OCI-LY1 (cell line): Measurements from ENCODE around the gene FAM184A.

Experiments used
- H2AFZ ChIP-seq: fragments of 200-600 bp; sonication (generic), shearing (Covaris generic); 2 replicates; pipeline ENCODE4 v1.6.0; 2014; ENCODE audit warnings: antibody characterized with exemption, mild to moderate bottlenecking, low read length
- H3F3A ChIP-seq: fragments of 200-600 bp; sonication (generic), shearing (Covaris generic); 2 replicates; pipeline ENCODE4 v1.6.0; 2014; ENCODE audit warnings: mild to moderate bottlenecking, antibody characterized with exemption, low read length, moderate library complexity; ENCODE audit not compliant: insufficient read depth
- H3K27ac ChIP-seq: fragments of 200-600 bp; sonication (generic); 2 replicates; pipeline ENCODE4 v1.5.1; 2014; ENCODE audit warnings: low read length, mixed run types, mild to moderate bottlenecking, low read depth; ENCODE audit not compliant: poor library complexity, severe bottlenecking
- H3K27me3 ChIP-seq: fragments of 200-600 bp; sonication (generic); 2 replicates; pipeline ENCODE4 v1.6.0; 2014; ENCODE audit warnings: antibody characterized with exemption, mild to moderate bottlenecking, low read length, moderate library complexity; ENCODE audit not compliant: insufficient read depth
- H3K36me3 ChIP-seq: fragments of 200-600 bp; sonication (generic); 2 replicates; pipeline ENCODE4 v1.6.1; 2014; ENCODE audit warnings: mild to moderate bottlenecking, antibody characterized with exemption, low read length, moderate library complexity, mixed read lengths; ENCODE audit not compliant: insufficient read depth
- H3K4me1 ChIP-seq: fragments of 200-600 bp; sonication (generic); 2 replicates; pipeline ENCODE4 v1.5.1; 2014; ENCODE audit warnings: mild to moderate bottlenecking, low read length, moderate library complexity; ENCODE audit not compliant: insufficient read depth, severe bottlenecking
- H3K4me2 ChIP-seq: fragments of 200-600 bp; sonication (generic), shearing (Covaris generic); 2 replicates; pipeline ENCODE4 v1.6.1; 2014; ENCODE audit warnings: low read length
- H3K4me3 ChIP-seq: fragments of 200-600 bp; sonication (generic); 2 replicates; pipeline ENCODE4 v1.5.1; 2014; ENCODE audit warnings: low read length, low read depth, mild to moderate bottlenecking, mixed read lengths; ENCODE audit not compliant: poor library complexity, severe bottlenecking
- H3K79me2 ChIP-seq: fragments of 200-600 bp; shearing (Covaris generic); 2 replicates; pipeline ENCODE4 v1.6.1; 2016; ENCODE audit warnings: mixed run types, low read length, mixed read lengths; ENCODE audit not compliant: insufficient read depth
- H3K9ac ChIP-seq: fragments of 200-600 bp; sonication (generic), shearing (Covaris generic); 2 replicates; pipeline ENCODE4 v1.6.1; 2014; ENCODE audit warnings: mild to moderate bottlenecking, low read length, mixed read lengths
- H3K9me2 ChIP-seq: fragments of 200-600 bp; sonication (generic), shearing (Covaris generic); 2 replicates; pipeline ENCODE4 v1.6.1; 2014; ENCODE audit warnings: low read depth, mild to moderate bottlenecking, low read length, mixed read lengths
- H3K9me3 ChIP-seq: fragments of 200-600 bp; shearing (Covaris generic); 2 replicates; pipeline ENCODE4 v1.6.1; 2014; ENCODE audit warnings: low read length, mixed read lengths
- H4K20me1 ChIP-seq: fragments of 200-600 bp; sonication (generic), shearing (Covaris generic); 2 replicates; pipeline ENCODE4 v1.6.0; 2016; ENCODE audit warnings: mild to moderate bottlenecking, low read length; ENCODE audit not compliant: insufficient read depth
- EZH2 ChIP-seq: fragments of 200-600 bp; sonication (generic), shearing (Covaris generic); IDR thresholded peaks from 2 replicates; pipeline ENCODE4 v1.8.0; 2017; ENCODE audit warnings: borderline replicate concordance, mixed run types, mild to moderate bottlenecking, antibody characterized with exemption, low read length, moderate library complexity, mixed read lengths
- TF ChIP-seq, protein P1 (sequence below): fragments of 200-600 bp; sonication (generic), shearing (Covaris generic); IDR thresholded peaks from 2 replicates; pipeline ENCODE4 v1.5.1; 2017; ENCODE audit warnings: mild to moderate bottlenecking, antibody characterized with exemption, low read length, moderate library complexity, mixed read lengths

Gene FAM184A

DNA sequence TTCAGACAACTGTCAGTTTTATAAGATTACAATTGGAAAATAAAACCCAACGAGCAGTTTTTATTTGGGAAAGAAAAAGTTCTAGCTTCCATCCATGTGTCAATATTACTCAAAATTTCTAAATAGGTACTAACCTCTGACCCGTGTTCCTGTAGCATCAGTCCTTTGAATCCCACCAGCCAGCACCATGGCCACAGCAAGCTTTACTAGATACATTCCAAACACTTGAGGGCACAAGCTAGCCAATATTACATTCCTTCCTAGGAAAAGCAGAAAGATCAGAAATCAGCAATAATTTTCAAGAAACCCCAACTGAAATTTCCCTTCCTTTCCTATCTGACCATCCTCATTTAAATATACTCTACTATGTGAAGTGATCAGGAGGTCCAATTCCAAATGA lies 165.3 kb downstream of the FAM184A start:
- H3K9me3 ChIP-seq = no peaks in the 10 kb centered on the region
- H2AFZ ChIP-seq = no peak overlapping the region
- no peak overlapping the region for H3K4me3 ChIP-seq
- no peaks in the 10 kb centered on the region for H3K4me1 ChIP-seq
- no peaks in the 10 kb centered on the region for H3K79me2 ChIP-seq
- H3K4me2 ChIP-seq = no peak overlapping the region
- no peak overlapping the region for H3K9ac ChIP-seq
- no peaks in the 10 kb centered on the region for H3F3A ChIP-seq
- no peaks in the 10 kb centered on the region for H3K27me3 ChIP-seq
- no peak overlapping the region for H3K27ac ChIP-seq
- H3K36me3 ChIP-seq = peaks cover 85% of the 10 kb centered on the region
- TF ChIP-seq, protein P1, sequence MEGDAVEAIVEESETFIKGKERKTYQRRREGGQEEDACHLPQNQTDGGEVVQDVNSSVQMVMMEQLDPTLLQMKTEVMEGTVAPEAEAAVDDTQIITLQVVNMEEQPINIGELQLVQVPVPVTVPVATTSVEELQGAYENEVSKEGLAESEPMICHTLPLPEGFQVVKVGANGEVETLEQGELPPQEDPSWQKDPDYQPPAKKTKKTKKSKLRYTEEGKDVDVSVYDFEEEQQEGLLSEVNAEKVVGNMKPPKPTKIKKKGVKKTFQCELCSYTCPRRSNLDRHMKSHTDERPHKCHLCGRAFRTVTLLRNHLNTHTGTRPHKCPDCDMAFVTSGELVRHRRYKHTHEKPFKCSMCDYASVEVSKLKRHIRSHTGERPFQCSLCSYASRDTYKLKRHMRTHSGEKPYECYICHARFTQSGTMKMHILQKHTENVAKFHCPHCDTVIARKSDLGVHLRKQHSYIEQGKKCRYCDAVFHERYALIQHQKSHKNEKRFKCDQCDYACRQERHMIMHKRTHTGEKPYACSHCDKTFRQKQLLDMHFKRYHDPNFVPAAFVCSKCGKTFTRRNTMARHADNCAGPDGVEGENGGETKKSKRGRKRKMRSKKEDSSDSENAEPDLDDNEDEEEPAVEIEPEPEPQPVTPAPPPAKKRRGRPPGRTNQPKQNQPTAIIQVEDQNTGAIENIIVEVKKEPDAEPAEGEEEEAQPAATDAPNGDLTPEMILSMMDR = no peak
- no peak for TF ChIP-seq EZH2
- no peaks in the 10 kb centered on the region for H4K20me1 ChIP-seq
- no peaks in the 10 kb centered on the region for H3K9me2 ChIP-seq

GRCh38 chr6:118912646-118913045 lies 165.8 kb downstream of the FAM184A start:
- H3K79me2 ChIP-seq = no peaks in the 10 kb centered on the region
- H2AFZ ChIP-seq = no peak overlapping the region
- H3K9me3 ChIP-seq = no peaks in the 10 kb centered on the region
- no peaks in the 10 kb centered on the region for H3K9me2 ChIP-seq
- peaks cover 86% of the 10 kb centered on the region for H3K36me3 ChIP-seq
- H3K4me2 ChIP-seq = no peak overlapping the region
- H3K4me1 ChIP-seq = no peaks in the 10 kb centered on the region
- H3K27ac ChIP-seq = no peak overlapping the region
- H3K27me3 ChIP-seq = no peaks in the 10 kb centered on the region
- no peaks in the 10 kb centered on the region; the same call in 1 of the 2 replicates for H3F3A ChIP-seq
- H4K20me1 ChIP-seq = no peaks in the 10 kb centered on the region
- no peak for TF ChIP-seq EZH2
- TF ChIP-seq, protein P1 = no peak
- H3K4me3 ChIP-seq = no peak overlapping the region
- no peak overlapping the region for H3K9ac ChIP-seq
